ENCODE results near the gene ATP4A.
"Not testable (repeated sequence)": the region's sequence is repeated elsewhere in the genome, so short reads cannot be mapped to it uniquely, and the experiment has no call there.

Gene ATP4A

GRCh38 chr19:35601971-35602370 is 38.5 kb upstream of the ATP4A start:
- Histone ChIP-seq H3K9ac (ENCODE audit: insufficient read length, low read depth) (no peak overlapping the region), H3K9me3 (ENCODE audit: insufficient read depth, low read length) (peaks cover 13% of the 10 kb centered on the region; the same call in 1 of the 2 replicates), H3K36me3 (ENCODE audit: insufficient read depth, insufficient read length, low read length) (no peaks in the 10 kb centered on the region), H3K4me3 (ENCODE audit: insufficient read length, low read depth) (no peak overlapping the region), H3K4me1 (ENCODE audit: insufficient read depth, insufficient read length) (no peaks in the 10 kb centered on the region), H3K27me3 (ENCODE audit: insufficient read depth, insufficient read length) (peaks cover 3% of the 10 kb centered on the region)
- no peak for DNase-seq (ENCODE audit: low read depth, low spot score)
- TF ChIP-seq YY1 (IDR thresholded peaks at IDR 0.05; ENCODE audit: insufficient read depth, insufficient read length) (no peak), ZNF274 (IDR thresholded peaks at IDR 0.05; ENCODE audit: low read depth, low read length) (no peak), SUZ12 (IDR thresholded peaks at IDR 0.05; ENCODE audit: extremely low read depth, insufficient read depth, insufficient read length) (no peak)

GRCh38 chr19:35596366-35596999 is 33.0 kb upstream of the ATP4A start:
- TF ChIP-seq SUZ12 (IDR thresholded peaks at IDR 0.05; ENCODE audit: extremely low read depth, insufficient read depth, insufficient read length) = no peak
- TF ChIP-seq YY1 (IDR thresholded peaks at IDR 0.05; ENCODE audit: insufficient read depth, insufficient read length) = no peak
- no peak for TF ChIP-seq ZNF274 (IDR thresholded peaks at IDR 0.05; ENCODE audit: low read depth, low read length)
- DNase-seq (ENCODE audit: low read depth, low spot score) = no peak

GRCh38 chr19:35595928-35596327 is 32.5 kb upstream of the ATP4A start:
- H3K9me3 ChIP-seq (ENCODE audit: insufficient read depth, low read length) = no peaks in the 10 kb centered on the region
- no peaks in the 10 kb centered on the region for H3K4me1 ChIP-seq (ENCODE audit: insufficient read depth, insufficient read length)
- H3K9ac ChIP-seq (ENCODE audit: insufficient read length, low read depth) = no peak overlapping the region
- TF ChIP-seq ZNF274 (IDR thresholded peaks at IDR 0.05; ENCODE audit: low read depth, low read length) (no peak), SUZ12 (IDR thresholded peaks at IDR 0.05; ENCODE audit: extremely low read depth, insufficient read depth, insufficient read length) (no peak), YY1 (IDR thresholded peaks at IDR 0.05; ENCODE audit: insufficient read depth, insufficient read length) (no peak)
- H3K4me3 ChIP-seq (ENCODE audit: insufficient read length, low read depth) = no peak overlapping the region
- no peaks in the 10 kb centered on the region for H3K36me3 ChIP-seq (ENCODE audit: insufficient read depth, insufficient read length, low read length)
- H3K27me3 ChIP-seq (ENCODE audit: insufficient read depth, insufficient read length) = no peaks in the 10 kb centered on the region
- DNase-seq (ENCODE audit: low read depth, low spot score) = no peak

More at GRCh38 chr19:35596366-35596999, 33.0 kb upstream of the ATP4A start:
- Histone ChIP-seq H3K36me3 (ENCODE audit: insufficient read depth, insufficient read length, low read length) (no peaks in the 10 kb centered on the region), H3K4me3 (ENCODE audit: insufficient read length, low read depth) (no peak overlapping the region), H3K4me1 (ENCODE audit: insufficient read depth, insufficient read length) (no peaks in the 10 kb centered on the region), H3K9ac (ENCODE audit: insufficient read length, low read depth) (no peak overlapping the region), H3K27me3 (ENCODE audit: insufficient read depth, insufficient read length) (no peaks in the 10 kb centered on the region), H3K9me3 (ENCODE audit: insufficient read depth, low read length) (no peaks in the 10 kb centered on the region)

GRCh38 chr19:35595026-35595425 is 31.6 kb upstream of the ATP4A start:
- H3K4me1 ChIP-seq (ENCODE audit: insufficient read depth, insufficient read length); H3K9ac ChIP-seq (ENCODE audit: insufficient read length, low read depth); H3K36me3 ChIP-seq (ENCODE audit: insufficient read depth, insufficient read length, low read length); H3K27me3 ChIP-seq (ENCODE audit: insufficient read depth, insufficient read length); DNase-seq (ENCODE audit: low read depth, low spot score); H3K9me3 ChIP-seq (ENCODE audit: insufficient read depth, low read length); H3K4me3 ChIP-seq (ENCODE audit: insufficient read length, low read depth): not testable (repeated sequence)

- H3K4me3 ChIP-seq (ENCODE audit: insufficient read length, low read depth) = no peak overlapping the region
- no peaks in the 10 kb centered on the region for H3K9me3 ChIP-seq (ENCODE audit: insufficient read depth, low read length)
- no peaks in the 10 kb centered on the region for H3K36me3 ChIP-seq (ENCODE audit: insufficient read depth, insufficient read length, low read length)
- TF ChIP-seq YY1 (IDR thresholded peaks at IDR 0.05; ENCODE audit: insufficient read depth, insufficient read length) = no peak
- no peak for TF ChIP-seq SUZ12 (IDR thresholded peaks at IDR 0.05; ENCODE audit: extremely low read depth, insufficient read depth, insufficient read length)
- TF ChIP-seq ZNF274 (IDR thresholded peaks at IDR 0.05; ENCODE audit: low read depth, low read length) = no peak
- peak; percentile 36 for DNase-seq (ENCODE audit: low read depth, low spot score)
- H3K9ac ChIP-seq (ENCODE audit: insufficient read length, low read depth) = no peak overlapping the region
- no peaks in the 10 kb centered on the region for H3K27me3 ChIP-seq (ENCODE audit: insufficient read depth, insufficient read length)
- H3K4me1 ChIP-seq (ENCODE audit: insufficient read depth, insufficient read length) = no peaks in the 10 kb centered on the region
Observed at GRCh38 chr19:35592226-35592625, 28.8 kb upstream of the ATP4A start.

GRCh38 chr19:35590875-35591274 is 27.4 kb upstream of the ATP4A start:
- Histone ChIP-seq H3K36me3 (ENCODE audit: insufficient read depth, insufficient read length, low read length) (no peaks in the 10 kb centered on the region), H3K9me3 (ENCODE audit: insufficient read depth, low read length) (peaks cover 2% of the 10 kb centered on the region; the same call in 1 of the 2 replicates), H3K4me3 (ENCODE audit: insufficient read length, low read depth) (no peak overlapping the region), H3K27me3 (ENCODE audit: insufficient read depth, insufficient read length) (no peaks in the 10 kb centered on the region), H3K4me1 (ENCODE audit: insufficient read depth, insufficient read length) (no peaks in the 10 kb centered on the region), H3K9ac (ENCODE audit: insufficient read length, low read depth) (no peak overlapping the region)
- no peak for DNase-seq (ENCODE audit: low read depth, low spot score)
- TF ChIP-seq YY1 (IDR thresholded peaks at IDR 0.05; ENCODE audit: insufficient read depth, insufficient read length) (no peak), SUZ12 (IDR thresholded peaks at IDR 0.05; ENCODE audit: extremely low read depth, insufficient read depth, insufficient read length) (no peak), ZNF274 (IDR thresholded peaks at IDR 0.05; ENCODE audit: low read depth, low read length) (no peak)

- Histone ChIP-seq H3K27me3 (ENCODE audit: insufficient read depth, insufficient read length) (peaks cover 2% of the 10 kb centered on the region), H3K36me3 (ENCODE audit: insufficient read depth, insufficient read length, low read length) (no peaks in the 10 kb centered on the region), H3K9ac (ENCODE audit: insufficient read length, low read depth) (no peak overlapping the region), H3K4me3 (ENCODE audit: insufficient read length, low read depth) (no peak overlapping the region), H3K9me3 (ENCODE audit: insufficient read depth, low read length) (peaks cover 4% of the 10 kb centered on the region; the same call in 1 of the 2 replicates), H3K4me1 (ENCODE audit: insufficient read depth, insufficient read length) (no peaks in the 10 kb centered on the region)
- TF ChIP-seq YY1 (IDR thresholded peaks at IDR 0.05; ENCODE audit: insufficient read depth, insufficient read length) (no peak), SUZ12 (IDR thresholded peaks at IDR 0.05; ENCODE audit: extremely low read depth, insufficient read depth, insufficient read length) (no peak), ZNF274 (IDR thresholded peaks at IDR 0.05; ENCODE audit: low read depth, low read length) (no peak)
- DNase-seq (ENCODE audit: low read depth, low spot score) = no peak
Observed at GRCh38 chr19:35587321-35587720, 23.9 kb upstream of the ATP4A start.
